Cardiac muscle cell (in vitro differentiated cells and primary cell): ENCODE measurements around the gene MARCHF3. TPM values are rescaled to one million over a fixed set of nuclear protein-coding genes. Genes with fewer than 3 reads are reported as not detected.

Experiments used
- DNase-seq, 2 donors: peaks; one replicate each; pipeline versions ENCODE4 v3.0.0 to v3.0.0-alpha.2; 2010 to 2017; ENCODE audit warnings: low read depth in 1 of 2, low spot score in 1 of 2
- H3K27ac ChIP-seq: fragments of 200-600 bp; sonication (generic); 2 replicates; pipeline ENCODE4 v1.5.1; 2016
- H3K27me3 ChIP-seq: fragments of 200-600 bp; sonication (generic); 2 replicates; pipeline ENCODE4 v1.6.0; 2016; ENCODE audit warnings: control low read depth
- H3K36me3 ChIP-seq: fragments of 200-600 bp; sonication (generic); 2 replicates; pipeline ENCODE4 v1.5.1; 2016; ENCODE audit warnings: control low read depth
- H3K4me1 ChIP-seq: fragments of 200-600 bp; sonication (generic); 2 replicates; pipeline ENCODE4 v1.8.1; 2017; ENCODE audit warnings: low read depth, mild to moderate bottlenecking, mixed run types
- H3K4me3 ChIP-seq: fragments of 200-600 bp; sonication (generic); 2 replicates; pipeline ENCODE4 v1.5.1; 2016; ENCODE audit warnings: mild to moderate bottlenecking
- H3K9me3 ChIP-seq: fragments of 200-600 bp; sonication (generic); 2 replicates; pipeline ENCODE4 v1.5.1; 2017; ENCODE audit warnings: low read depth, mild to moderate bottlenecking, control low read depth
- polyA plus RNA-seq: library from polyadenylated mRNA; unstranded; fragments of >200 nt; fragmentation: Nextera tagmentation; extraction: Ambion mirVana; gene quantifications from 2 replicates; pipeline ENCODE4 v1.2.1, GENCODE V29; 2016
- total RNA-seq: library from RNA; depleted of rRNA; stranded (reverse); fragments of >200 nt; gene quantifications from 2 replicates; pipeline ENCODE4 v1.2.3, GENCODE V29; 2016
- TF ChIP-seq, protein P1 (sequence below): IDR thresholded peaks from 2 replicates; pipeline ENCODE4 v1.5.1; 2012; ENCODE audit warnings: low read depth, mild to moderate bottlenecking, low read length

Gene MARCHF3
- total and polyA plus RNA-seq, 2 experiments from 2014 or later: 5.2 to 32.3 TPM

GRCh38 chr5:126872561-126873354 lies 157.6 kb downstream of the MARCHF3 start:
- peaks cover 21% of the 10 kb centered on the region for H3K4me1 ChIP-seq
- H3K9me3 ChIP-seq: no peaks in the 10 kb centered on the region
- no peaks in the 10 kb centered on the region for H3K36me3 ChIP-seq
- H3K27ac ChIP-seq: no peak overlapping the region
- no peaks in the 10 kb centered on the region for H3K27me3 ChIP-seq
- no peak overlapping the region for H3K4me3 ChIP-seq
- TF ChIP-seq, protein P1, sequence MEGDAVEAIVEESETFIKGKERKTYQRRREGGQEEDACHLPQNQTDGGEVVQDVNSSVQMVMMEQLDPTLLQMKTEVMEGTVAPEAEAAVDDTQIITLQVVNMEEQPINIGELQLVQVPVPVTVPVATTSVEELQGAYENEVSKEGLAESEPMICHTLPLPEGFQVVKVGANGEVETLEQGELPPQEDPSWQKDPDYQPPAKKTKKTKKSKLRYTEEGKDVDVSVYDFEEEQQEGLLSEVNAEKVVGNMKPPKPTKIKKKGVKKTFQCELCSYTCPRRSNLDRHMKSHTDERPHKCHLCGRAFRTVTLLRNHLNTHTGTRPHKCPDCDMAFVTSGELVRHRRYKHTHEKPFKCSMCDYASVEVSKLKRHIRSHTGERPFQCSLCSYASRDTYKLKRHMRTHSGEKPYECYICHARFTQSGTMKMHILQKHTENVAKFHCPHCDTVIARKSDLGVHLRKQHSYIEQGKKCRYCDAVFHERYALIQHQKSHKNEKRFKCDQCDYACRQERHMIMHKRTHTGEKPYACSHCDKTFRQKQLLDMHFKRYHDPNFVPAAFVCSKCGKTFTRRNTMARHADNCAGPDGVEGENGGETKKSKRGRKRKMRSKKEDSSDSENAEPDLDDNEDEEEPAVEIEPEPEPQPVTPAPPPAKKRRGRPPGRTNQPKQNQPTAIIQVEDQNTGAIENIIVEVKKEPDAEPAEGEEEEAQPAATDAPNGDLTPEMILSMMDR: no peak
- no peak for DNase-seq

GRCh38 chr5:126871441-126871840 lies 158.9 kb downstream of the MARCHF3 start:
- no peak for DNase-seq

GRCh38 chr5:126869005-126869451 lies 161.3 kb downstream of the MARCHF3 start:
- DNase-seq: peak in 1 of 2 donors; percentile 65
- H3K4me1 ChIP-seq: no peaks in the 10 kb centered on the region
- no peaks in the 10 kb centered on the region for H3K36me3 ChIP-seq
- H3K27me3 ChIP-seq: no peaks in the 10 kb centered on the region
- H3K27ac ChIP-seq: no peak overlapping the region
- no peaks in the 10 kb centered on the region for H3K9me3 ChIP-seq
- TF ChIP-seq, protein P1: no peak
- H3K4me3 ChIP-seq: no peak overlapping the region

More at GRCh38 chr5:126871441-126871840, 158.9 kb downstream of the MARCHF3 start:
- Histone ChIP-seq H3K9me3 (no peaks in the 10 kb centered on the region), H3K27ac (no peak overlapping the region), H3K4me3 (no peak overlapping the region), H3K4me1 (peaks cover 13% of the 10 kb centered on the region), H3K36me3 (no peaks in the 10 kb centered on the region), H3K27me3 (no peaks in the 10 kb centered on the region)
- TF ChIP-seq, protein P1: no peak

DNA sequence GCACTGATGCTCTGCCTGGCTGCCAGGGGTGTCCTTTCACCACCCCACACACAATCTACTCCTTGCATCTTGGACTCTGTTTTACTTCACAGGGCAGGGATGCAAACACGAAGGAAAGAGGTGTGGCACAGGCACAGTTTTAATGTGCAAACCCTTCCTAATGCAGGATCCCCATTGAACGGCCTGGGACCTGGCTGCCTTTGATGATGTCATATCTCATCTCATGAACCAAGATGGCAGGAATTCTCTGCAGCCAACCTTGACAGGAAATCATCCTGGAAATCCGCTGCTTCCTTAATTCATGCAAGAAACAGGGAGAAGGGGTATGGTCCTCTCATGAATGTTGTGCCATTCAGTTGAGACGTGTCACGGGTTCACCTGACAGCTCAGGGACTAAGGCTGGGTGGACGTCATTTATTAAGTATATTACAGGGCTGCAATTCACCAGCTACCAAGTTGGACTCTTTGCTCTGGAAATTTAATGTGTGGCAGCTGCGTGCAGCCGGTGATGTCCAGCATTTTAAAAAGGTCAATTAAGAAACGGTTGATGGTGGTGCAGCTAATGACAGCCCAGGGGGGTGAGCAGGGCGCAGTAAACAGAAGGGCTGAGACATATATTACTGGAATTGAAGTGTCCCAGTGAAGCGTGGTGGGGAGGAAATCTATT lies 161.9 kb downstream of the MARCHF3 start:
- TF ChIP-seq, protein P1: no peak
- Histone ChIP-seq H3K4me3 (no peak overlapping the region), H3K36me3 (no peaks in the 10 kb centered on the region), H3K27me3 (no peaks in the 10 kb centered on the region), H3K27ac (no peak overlapping the region), H3K9me3 (no peaks in the 10 kb centered on the region), H3K4me1 (no peaks in the 10 kb centered on the region)
- DNase-seq: no peak

GRCh38 chr5:126866851-126867636 lies 163.3 kb downstream of the MARCHF3 start:
- no peak for DNase-seq
- TF ChIP-seq, protein P1: no peak
- Histone ChIP-seq H3K36me3 (no peaks in the 10 kb centered on the region), H3K4me3 (no peak overlapping the region), H3K27me3 (no peaks in the 10 kb centered on the region), H3K4me1 (no peaks in the 10 kb centered on the region), H3K27ac (no peak overlapping the region), H3K9me3 (no peaks in the 10 kb centered on the region)
